Gastrocnemius medialis (tissue), 4 donors: ENCODE results near the gene UBL4A. TPM values are rescaled to one million over a fixed set of nuclear protein-coding genes. Genes with fewer than 3 reads are reported as not detected.

Source experiments
- ATAC-seq, 2 donors: fragments of 150-250 bp; one replicate each; pipeline ENCODE4 v1.9.1; 2016
- DNase-seq, 2 donors: peaks; one replicate each; pipeline ENCODE4 v3.0.0-alpha.2; 2019
- H3K27ac ChIP-seq, 4 donors: fragments of 200-600 bp; sonication (generic); 1 replicate in 1 of 4; 2 replicates in 3 of 4; pipeline ENCODE4 v1.5.1; 2016 to 2018; ENCODE audit warnings: mild to moderate bottlenecking in 2 of 4, moderate library complexity in 1 of 4
- H3K27me3 ChIP-seq, 3 donors: fragments of 200-600 bp; sonication (generic) in 2 of 3; 1 replicate in 1 of 3; 2 replicates in 2 of 3; pipeline versions ENCODE4 v1.5.1 to v1.6.0; 2016 to 2019; ENCODE audit warnings: mild to moderate bottlenecking in 1 of 3, moderate library complexity in 1 of 3
- H3K36me3 ChIP-seq, 2 donors: fragments of 200-600 bp; sonication (generic) in 1 of 2; one replicate each; pipeline ENCODE4 v1.5.1; 2017 to 2018
- H3K4me1 ChIP-seq, 2 donors: fragments of 200-600 bp; sonication (generic) in 1 of 2; one replicate each; pipeline ENCODE4 v1.5.1; 2016 to 2017; ENCODE audit warnings: mild to moderate bottlenecking in 2 of 2
- H3K4me3 ChIP-seq, 4 donors: fragments of 200-600 bp; sonication (generic) in 3 of 4; 1 replicate in 1 of 4; 2 replicates in 3 of 4; pipeline ENCODE4 v1.5.1; 2016 to 2019; ENCODE audit warnings: mild to moderate bottlenecking in 2 of 4
- H3K9me3 ChIP-seq, 3 donors: fragments of 200-600 bp; sonication (generic) in 2 of 3; 1 replicate in 1 of 3; 2 replicates in 2 of 3; pipeline ENCODE4 v1.5.1; 2016 to 2019
- POLR2A ChIP-seq, 2 donors: fragments of 450-650 bp; IDR thresholded peaks; one replicate each; pipeline ENCODE4 v1.6.1; 2017; ENCODE audit warnings: antibody characterized with exemption in 2 of 2, mild to moderate bottlenecking in 2 of 2, moderate library complexity in 2 of 2
- in situ Hi-C, 4 donors: fragments of 200-750 bp; cut with MboI; loops; one replicate each; pipeline versions ENCODE4 v1.15.0 to v1.8.0; 2017; ENCODE audit warnings: low sequenced_read_pairs in 4 of 4
- intact Hi-C: fragments of 100-400 bp; cut with DNase I; formaldehyde crosslinking; loops from one replicate; pipeline ENCODE4 v1.15.1; 2023; ENCODE audit warnings: low total_unique reads
- total RNA-seq, 4 donors: library from RNA; depleted of rRNA; stranded (reverse); fragments of >200 nt; gene quantifications; one replicate each; pipeline versions ENCODE4 v1.1.0 to v1.2.3, GENCODE V29; 2016
- TF ChIP-seq, protein P1 (sequence below), 5 experiments: fragments of 450-650 bp in 3 of 5; fragments of 200-600 bp in 2 of 5; sonication (generic) in 2 of 5; IDR thresholded peaks in 4 of 5; conservative IDR thresholded peaks in 1 of 5; 1 replicate in 4 of 5; 2 replicates in 1 of 5; pipeline ENCODE4 v1.5.1; 2016 to 2019; ENCODE audit warnings: antibody characterized with exemption in 5 of 5, mild to moderate bottlenecking in 3 of 5, moderate library complexity in 3 of 5

UBL4A gene
- total RNA-seq, 4 donors from 2014 or later = 54.6 to 116 (median 79.8) TPM

- peaks cover 0 to 31% of the 10 kb centered on the region in 2 donors for H3K36me3 ChIP-seq
- in situ Hi-C loops (no loop called here), intact Hi-C loops (no loop called here)
- ATAC-seq (no peak), DNase-seq (no peak)
- H3K9me3 ChIP-seq = no peaks in the 10 kb centered on the region
- no peak overlapping the region for H3K4me3 ChIP-seq
- TF ChIP-seq, protein P1, sequence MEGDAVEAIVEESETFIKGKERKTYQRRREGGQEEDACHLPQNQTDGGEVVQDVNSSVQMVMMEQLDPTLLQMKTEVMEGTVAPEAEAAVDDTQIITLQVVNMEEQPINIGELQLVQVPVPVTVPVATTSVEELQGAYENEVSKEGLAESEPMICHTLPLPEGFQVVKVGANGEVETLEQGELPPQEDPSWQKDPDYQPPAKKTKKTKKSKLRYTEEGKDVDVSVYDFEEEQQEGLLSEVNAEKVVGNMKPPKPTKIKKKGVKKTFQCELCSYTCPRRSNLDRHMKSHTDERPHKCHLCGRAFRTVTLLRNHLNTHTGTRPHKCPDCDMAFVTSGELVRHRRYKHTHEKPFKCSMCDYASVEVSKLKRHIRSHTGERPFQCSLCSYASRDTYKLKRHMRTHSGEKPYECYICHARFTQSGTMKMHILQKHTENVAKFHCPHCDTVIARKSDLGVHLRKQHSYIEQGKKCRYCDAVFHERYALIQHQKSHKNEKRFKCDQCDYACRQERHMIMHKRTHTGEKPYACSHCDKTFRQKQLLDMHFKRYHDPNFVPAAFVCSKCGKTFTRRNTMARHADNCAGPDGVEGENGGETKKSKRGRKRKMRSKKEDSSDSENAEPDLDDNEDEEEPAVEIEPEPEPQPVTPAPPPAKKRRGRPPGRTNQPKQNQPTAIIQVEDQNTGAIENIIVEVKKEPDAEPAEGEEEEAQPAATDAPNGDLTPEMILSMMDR (IDR thresholded peaks at IDR 0.05 in 4 of 5, conservative IDR thresholded peaks at IDR 0.05 in 1 of 5) = no peak
- no peak for TF ChIP-seq POLR2A (IDR thresholded peaks at IDR 0.05)
- H3K27ac ChIP-seq = no peak overlapping the region
- H3K27me3 ChIP-seq = no peaks in the 10 kb centered on the region
- H3K4me1 ChIP-seq = peaks cover 4 to 8% of the 10 kb centered on the region in 2 donors
These were observed 40.0 kb downstream of the UBL4A start for GRCh38 chrX:154446430-154446829.

- DNase-seq (no peak), ATAC-seq (no peak)
- intact Hi-C loops (no loop called here), in situ Hi-C loops (no loop called here)
- Histone ChIP-seq H3K9me3 (no peaks in the 10 kb centered on the region), H3K4me1 (peaks cover 4 to 8% of the 10 kb centered on the region in 2 donors), H3K4me3 (no peak overlapping the region), H3K27ac (no peak overlapping the region), H3K27me3 (no peaks in the 10 kb centered on the region), H3K36me3 (peaks cover 0 to 35% of the 10 kb centered on the region in 2 donors)
- TF ChIP-seq POLR2A (IDR thresholded peaks at IDR 0.05) = no peak
- TF ChIP-seq, protein P1 (IDR thresholded peaks at IDR 0.05 in 4 of 5, conservative IDR thresholded peaks at IDR 0.05 in 1 of 5) = no peak
These were observed 40.6 kb downstream of the UBL4A start for GRCh38 chrX:154445776-154446175.

DNA sequence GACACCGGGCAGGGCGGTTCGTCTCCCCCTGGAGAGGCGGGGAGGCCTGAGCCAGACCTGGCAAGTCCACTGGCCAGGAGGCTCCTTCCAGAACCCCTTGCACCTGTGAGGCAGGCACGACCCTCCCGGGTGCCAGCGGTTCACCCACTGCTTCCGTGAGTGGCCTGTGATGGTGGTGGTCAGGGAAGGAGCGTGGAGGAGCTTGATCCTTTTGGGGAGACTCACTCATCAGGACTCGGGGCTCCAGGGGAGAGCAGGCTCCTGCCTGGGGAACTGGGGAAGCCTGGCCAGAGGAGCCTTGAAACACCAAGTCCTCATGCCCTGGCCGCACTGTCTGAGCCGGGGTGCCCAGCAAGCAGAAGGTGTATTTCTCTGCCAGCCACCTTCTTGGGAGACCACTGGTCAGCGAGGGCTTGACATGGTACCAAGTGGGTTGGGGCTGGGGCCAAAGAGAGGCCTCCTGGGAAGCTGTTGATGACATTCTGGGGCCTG is 41.6 kb downstream of the UBL4A start:
- no peak for TF ChIP-seq POLR2A (IDR thresholded peaks at IDR 0.05)
- TF ChIP-seq, protein P1 (IDR thresholded peaks at IDR 0.05 in 4 of 5, conservative IDR thresholded peaks at IDR 0.05 in 1 of 5) = no peak
- Histone ChIP-seq H3K27ac (peak overlapping the region; percentile 84 to 94 (median 91)), H3K9me3 (no peaks in the 10 kb centered on the region), H3K36me3 (peaks cover 0 to 27% of the 10 kb centered on the region in 2 donors), H3K4me1 (peaks cover 4 to 8% of the 10 kb centered on the region in 2 donors), H3K27me3 (no peaks in the 10 kb centered on the region), H3K4me3 (peak overlapping the region; percentile 58 to 64 (median 62))
- DNase-seq (no peak), ATAC-seq (peak in 1 of 2 donors; percentile 31)
- intact Hi-C loops = loop anchor here (1.0 kb wide), 1 partner anchor 34 kb away; no protein-coding TSS in a partner anchor
- in situ Hi-C loops = no loop called here

DNA sequence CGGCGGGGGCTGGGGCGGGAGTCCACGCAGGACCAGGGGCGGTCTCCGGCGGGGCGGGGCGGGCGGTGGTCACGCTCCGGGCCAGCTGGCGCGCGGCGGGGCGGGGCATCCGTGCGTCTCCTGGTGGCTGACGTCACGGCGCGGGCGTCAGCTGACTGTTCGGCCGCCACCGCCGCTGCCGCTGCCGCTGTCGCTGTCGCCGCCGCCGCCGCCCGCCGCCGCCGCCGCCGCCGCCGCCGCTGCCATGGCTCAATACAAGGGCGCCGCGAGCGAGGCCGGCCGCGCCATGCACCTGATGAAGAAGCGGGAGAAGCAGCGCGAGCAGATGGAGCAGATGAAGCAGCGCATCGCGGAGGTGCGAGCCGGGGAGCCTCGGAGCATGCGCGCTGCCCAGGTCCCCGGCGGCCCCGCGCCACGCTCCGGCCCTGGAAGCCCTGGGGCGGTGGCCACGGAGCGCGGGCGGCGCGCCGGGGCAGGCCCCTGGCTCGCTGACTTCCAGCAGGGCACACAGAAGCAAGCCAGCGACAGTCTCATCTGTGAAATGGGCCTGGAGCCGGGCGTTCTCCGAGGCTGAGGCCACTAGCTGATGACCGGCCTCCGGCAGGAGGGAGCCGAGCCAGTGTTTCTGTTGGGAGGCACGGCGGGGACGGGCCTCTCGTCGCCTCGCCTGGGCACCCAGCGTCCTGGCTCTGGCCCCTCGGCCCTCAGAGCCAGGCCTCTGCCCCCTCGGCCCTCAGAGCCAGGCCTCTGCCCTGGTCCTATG is 42.2 kb downstream of the UBL4A start, which contains the start of gene FAM50A:
FAM50A (plus strand) TSS at position 150 of the 763 bp plus-strand sequence; CDS start at position 245, 95 bp downstream.
- ATAC-seq = peak; percentile 91 to 92
- in situ Hi-C loops = no loop called here

More for the DNA sequence above, 42.2 kb downstream of the UBL4A start, which contains the start of gene FAM50A:
- Histone ChIP-seq H3K27me3 (no peaks in the 10 kb centered on the region), H3K27ac (peak within 1 kb of the TSS; percentile 84 to 94 (median 91)), H3K36me3 (peaks cover 0 to 21% of the 10 kb centered on the region in 2 donors), H3K4me3 (peak within 1 kb of the TSS; percentile 58 to 64 (median 62)), H3K9me3 (no peaks in the 10 kb centered on the region), H3K4me1 (peaks cover 4 to 8% of the 10 kb centered on the region in 2 donors)
- peak; percentile 72 to 78 for DNase-seq
- peak; percentile 80 to 88 for TF ChIP-seq POLR2A (IDR thresholded peaks at IDR 0.05)
- TF ChIP-seq, protein P1 (IDR thresholded peaks at IDR 0.05 in 4 of 5, conservative IDR thresholded peaks at IDR 0.05 in 1 of 5) = no peak
- intact Hi-C loops = loop anchor here (1.0 kb wide), 1 partner anchor 34 kb away; no protein-coding TSS in a partner anchor
